Smooth muscle cell (in vitro differentiated cells): ENCODE measurements around the gene SAMD1. TPM values are rescaled to one million over a fixed set of nuclear protein-coding genes. Genes with fewer than 3 reads are reported as not detected.

ENCODE experiments used
- DNase-seq: peaks from one replicate; lab custom pipeline; 2025; ENCODE audit not compliant: unreplicated experiment; lab: John Stamatoyannopoulos, UW
- H2AFZ ChIP-seq: fragments of 200-600 bp; sonication (generic); 2 replicates; pipeline ENCODE4 v1.6.0; 2016; ENCODE audit warnings: antibody characterized with exemption, low read depth, mild to moderate bottlenecking
- H3F3A ChIP-seq: fragments of 200-600 bp; sonication (generic); 2 replicates; pipeline ENCODE4 v1.6.0; 2017; ENCODE audit warnings: antibody characterized with exemption, low read depth
- H3K27ac ChIP-seq: fragments of 200-600 bp; sonication (generic); 2 replicates; pipeline ENCODE4 v1.5.1; 2016; ENCODE audit warnings: low read depth, mild to moderate bottlenecking
- H3K27me3 ChIP-seq: fragments of 200-600 bp; sonication (generic); 2 replicates; pipeline ENCODE4 v1.6.1; 2016; ENCODE audit warnings: low read depth, mild to moderate bottlenecking
- H3K36me3 ChIP-seq: fragments of 200-600 bp; sonication (generic); 2 replicates; pipeline ENCODE4 v1.5.1; 2016; ENCODE audit warnings: low read depth
- H3K4me1 ChIP-seq: fragments of 200-600 bp; sonication (generic); 2 replicates; pipeline ENCODE4 v1.5.1; 2016; ENCODE audit warnings: low read depth
- H3K4me2 ChIP-seq: fragments of 200-600 bp; sonication (generic); 2 replicates; pipeline ENCODE4 v1.6.0; 2016; ENCODE audit warnings: mild to moderate bottlenecking
- H3K4me3 ChIP-seq: fragments of 200-600 bp; sonication (generic); 2 replicates; pipeline ENCODE4 v1.5.1; 2016; ENCODE audit warnings: mild to moderate bottlenecking
- H3K79me2 ChIP-seq: fragments of 200-600 bp; sonication (generic); 2 replicates; pipeline ENCODE4 v1.6.0; 2016; ENCODE audit warnings: low read depth, mild to moderate bottlenecking
- H3K9ac ChIP-seq: fragments of 200-600 bp; sonication (generic); 2 replicates; pipeline ENCODE4 v1.6.0; 2016; ENCODE audit warnings: low read depth
- H3K9me3 ChIP-seq: fragments of 200-600 bp; sonication (generic); replicated peaks from 2 replicates; pipeline ENCODE4 v1.5.1; 2016; ENCODE audit warnings: low read depth
- H4K20me1 ChIP-seq: fragments of 200-600 bp; sonication (generic); 2 replicates; pipeline ENCODE4 v1.6.0; 2016; ENCODE audit warnings: low read depth
- WGBS: methylation state at CpG from one replicate; pipeline ENCODE4 v1.1.7; 2016; ENCODE audit warnings: low lambda C conversion rate; 5-methylcytosine and 5-hydroxymethylcytosine counted together
- polyA plus RNA-seq: library from polyadenylated mRNA; unstranded; fragments of >200 nt; fragmentation: Nextera tagmentation; extraction: Ambion mirVana; gene quantifications from 2 replicates; pipeline ENCODE4 v1.2.1, GENCODE V29; 2016
- total RNA-seq: library from RNA; depleted of rRNA; stranded (reverse); fragments of >200 nt; gene quantifications from 2 replicates; pipeline ENCODE4 v1.2.3, GENCODE V29; 2014
- TF ChIP-seq, protein P1 (sequence below): fragments of 200-600 bp; sonication (generic); IDR thresholded peaks from 2 replicates; pipeline ENCODE4 v1.5.1; 2017; ENCODE audit warnings: borderline replicate concordance, mild to moderate bottlenecking, antibody characterized with exemption; ENCODE audit not compliant: insufficient read depth, poor library complexity, severe bottlenecking

The SAMD1 gene
- total and polyA plus RNA-seq, 2 experiments from 2014 or later = 35.0 to 71.3 TPM

DNA sequence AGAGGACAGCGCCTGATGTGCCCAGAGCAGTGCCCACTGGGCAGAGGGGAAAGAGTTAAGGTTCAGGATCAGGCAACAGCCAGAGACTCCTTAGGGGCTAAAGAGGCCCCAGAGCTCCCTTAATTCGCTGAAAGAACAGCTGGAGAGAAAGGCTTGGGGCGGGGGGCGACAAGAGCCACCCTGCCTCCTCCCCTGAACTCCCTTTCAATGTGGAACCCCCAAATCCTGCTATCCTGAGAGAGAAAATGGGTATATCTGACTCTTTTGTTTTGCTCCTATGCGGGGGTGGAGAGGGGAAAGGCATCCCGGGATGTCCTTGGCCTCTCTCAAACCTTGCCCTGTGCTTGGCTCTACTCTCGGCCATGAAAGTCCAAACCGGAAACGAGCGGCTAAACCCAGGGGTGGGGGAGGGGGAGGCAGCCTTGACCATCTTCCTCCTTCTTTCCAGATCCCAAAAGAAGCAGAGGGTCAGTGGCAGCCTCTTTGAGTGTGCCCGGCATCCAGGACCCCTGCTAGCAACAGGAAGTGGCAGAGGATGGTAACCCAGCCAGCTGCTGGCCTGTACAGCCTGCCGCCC lies 22.3 kb upstream of the SAMD1 start:
- peaks cover 16% of the 10 kb centered on the region for H3K4me1 ChIP-seq
- H3K9me3 ChIP-seq = no peaks in the 10 kb centered on the region
- 57% methylated on average over 12 of the region's 12 CpGs for WGBS
- H3F3A ChIP-seq = no peaks in the 10 kb centered on the region
- H3K9ac ChIP-seq = no peak overlapping the region
- DNase-seq = no peak
- H3K36me3 ChIP-seq = no peaks in the 10 kb centered on the region
- TF ChIP-seq, protein P1, sequence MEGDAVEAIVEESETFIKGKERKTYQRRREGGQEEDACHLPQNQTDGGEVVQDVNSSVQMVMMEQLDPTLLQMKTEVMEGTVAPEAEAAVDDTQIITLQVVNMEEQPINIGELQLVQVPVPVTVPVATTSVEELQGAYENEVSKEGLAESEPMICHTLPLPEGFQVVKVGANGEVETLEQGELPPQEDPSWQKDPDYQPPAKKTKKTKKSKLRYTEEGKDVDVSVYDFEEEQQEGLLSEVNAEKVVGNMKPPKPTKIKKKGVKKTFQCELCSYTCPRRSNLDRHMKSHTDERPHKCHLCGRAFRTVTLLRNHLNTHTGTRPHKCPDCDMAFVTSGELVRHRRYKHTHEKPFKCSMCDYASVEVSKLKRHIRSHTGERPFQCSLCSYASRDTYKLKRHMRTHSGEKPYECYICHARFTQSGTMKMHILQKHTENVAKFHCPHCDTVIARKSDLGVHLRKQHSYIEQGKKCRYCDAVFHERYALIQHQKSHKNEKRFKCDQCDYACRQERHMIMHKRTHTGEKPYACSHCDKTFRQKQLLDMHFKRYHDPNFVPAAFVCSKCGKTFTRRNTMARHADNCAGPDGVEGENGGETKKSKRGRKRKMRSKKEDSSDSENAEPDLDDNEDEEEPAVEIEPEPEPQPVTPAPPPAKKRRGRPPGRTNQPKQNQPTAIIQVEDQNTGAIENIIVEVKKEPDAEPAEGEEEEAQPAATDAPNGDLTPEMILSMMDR = no peak
- H2AFZ ChIP-seq = no peak overlapping the region
- H4K20me1 ChIP-seq = peaks cover 57% of the 10 kb centered on the region
- peaks cover 48% of the 10 kb centered on the region for H3K79me2 ChIP-seq
- H3K27me3 ChIP-seq = no peaks in the 10 kb centered on the region
- no peak overlapping the region for H3K27ac ChIP-seq
- no peak overlapping the region for H3K4me3 ChIP-seq
- H3K4me2 ChIP-seq = peak overlapping the region; percentile 59

DNA sequence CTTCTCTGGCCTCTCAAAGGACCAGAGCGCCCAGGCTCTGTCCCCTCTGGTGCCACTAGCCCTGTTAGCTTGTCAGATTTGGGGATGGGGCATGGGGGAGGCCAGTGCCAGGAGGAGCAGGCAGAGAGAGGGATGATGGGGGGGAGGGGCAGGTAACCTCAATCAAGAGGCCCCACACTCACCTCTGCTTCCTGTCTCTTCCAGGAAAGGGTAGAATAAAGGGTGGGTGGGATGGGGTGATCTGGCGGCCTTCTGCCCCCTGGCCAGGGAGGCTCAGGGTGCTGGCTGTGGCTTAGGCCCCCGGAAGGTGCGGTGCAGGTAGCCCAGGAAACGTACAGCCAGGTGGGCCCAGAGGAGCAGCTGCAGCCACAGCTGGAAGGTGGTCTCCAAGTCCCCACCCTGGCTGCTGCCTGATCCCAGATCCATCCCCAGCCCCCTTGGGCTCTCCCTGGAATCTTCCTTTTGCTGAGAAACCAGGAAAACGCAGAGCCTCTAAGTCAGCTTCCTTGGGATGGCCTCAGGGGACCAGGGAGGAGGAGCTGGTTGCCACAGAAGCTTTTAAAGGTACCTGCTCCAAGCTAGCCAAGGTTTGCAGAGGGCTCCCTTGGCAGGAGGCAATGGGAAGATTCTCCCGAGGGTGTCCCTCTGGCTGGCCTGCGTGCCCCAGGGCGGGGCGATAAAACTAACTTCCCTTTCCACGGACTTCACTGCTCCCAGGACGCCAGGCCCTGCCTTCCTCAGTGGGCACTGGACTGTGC lies 21.7 kb upstream of the SAMD1 start:
- Histone ChIP-seq H3K79me2 (peaks cover 47% of the 10 kb centered on the region), H3F3A (no peaks in the 10 kb centered on the region), H4K20me1 (peaks cover 61% of the 10 kb centered on the region), H3K36me3 (no peaks in the 10 kb centered on the region), H3K4me1 (peaks cover 16% of the 10 kb centered on the region), H3K27me3 (no peaks in the 10 kb centered on the region), H3K4me3 (no peak overlapping the region), H3K9me3 (no peaks in the 10 kb centered on the region), H3K9ac (no peak overlapping the region), H2AFZ (no peak overlapping the region), H3K4me2 (peak overlapping the region; percentile 59), H3K27ac (no peak overlapping the region)
- TF ChIP-seq, protein P1 = no peak
- DNase-seq = no peak
- 82% methylated on average over 11 of the region's 12 CpGs for WGBS

DNA sequence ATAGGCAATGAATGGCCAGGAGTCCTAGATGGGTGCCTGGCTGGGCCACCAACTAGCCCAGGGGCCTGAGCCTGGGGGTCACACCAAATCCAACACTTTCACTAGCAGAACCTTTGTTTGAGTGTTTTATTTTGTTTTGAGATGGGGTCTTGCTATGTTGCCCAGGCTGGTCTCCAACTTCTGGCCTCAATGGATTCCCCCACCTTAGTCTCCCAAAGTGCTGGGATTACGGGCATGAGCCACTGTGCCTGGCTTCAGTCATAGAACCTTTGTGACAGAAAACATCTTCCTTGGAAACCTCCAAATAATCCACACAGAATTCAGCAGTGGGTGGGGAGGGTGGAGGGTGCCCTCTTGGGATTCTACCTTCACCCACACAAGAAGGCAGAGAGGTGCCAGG lies 20.9 kb upstream of the SAMD1 start:
- Histone ChIP-seq H3K9me3 (no peaks in the 10 kb centered on the region), H3K9ac (no peak overlapping the region), H3K36me3 (no peaks in the 10 kb centered on the region), H3F3A (no peaks in the 10 kb centered on the region), H4K20me1 (peaks cover 55% of the 10 kb centered on the region), H3K79me2 (peaks cover 39% of the 10 kb centered on the region), H3K4me1 (peaks cover 12% of the 10 kb centered on the region), H2AFZ (no peak overlapping the region), H3K27ac (no peak overlapping the region), H3K4me3 (no peak overlapping the region), H3K27me3 (no peaks in the 10 kb centered on the region), H3K4me2 (no peak overlapping the region)
- DNase-seq = no peak
- 87% methylated on average over 1 of the region's 1 CpG for WGBS
- TF ChIP-seq, protein P1 = no peak
